HG03575 (cell line): ENCODE data around the gene PRKG1.

Source experiments
- ATAC-seq: cut with Tn5 transposase; IDR thresholded peaks from one replicate; pipeline ENCODE4 v1.9.1; 2021; ENCODE audit not compliant: unreplicated experiment, insufficient number of reproducible peaks, low FRiP score; ENCODE audit errors: extremely low read depth

PRKG1 gene

GRCh38 chr10:51767103-51767763 lies 692.9 kb downstream of the PRKG1 start:
- no peak for ATAC-seq

- no peak for ATAC-seq
Observed at GRCh38 chr10:51768886-51769465, 694.7 kb downstream of the PRKG1 start.

- no peak for ATAC-seq
Observed at GRCh38 chr10:51770709-51771108, 696.4 kb downstream of the PRKG1 start.

- no peak for ATAC-seq
Observed at GRCh38 chr10:51772387-51772786, 698.1 kb downstream of the PRKG1 start.

GRCh38 chr10:51773681-51774080 lies 699.4 kb downstream of the PRKG1 start:
- ATAC-seq = no peak

GRCh38 chr10:51783941-51784340 lies 709.7 kb downstream of the PRKG1 start:
- no peak for ATAC-seq

- ATAC-seq = no peak
Observed at GRCh38 chr10:51786016-51786683, 711.9 kb downstream of the PRKG1 start.

GRCh38 chr10:51786684-51787035 lies 712.4 kb downstream of the PRKG1 start:
- ATAC-seq = no peak

- ATAC-seq = no peak
Observed at GRCh38 chr10:51788273-51788672, 714.0 kb downstream of the PRKG1 start.

GRCh38 chr10:51789118-51789517 lies 714.8 kb downstream of the PRKG1 start:
- no peak for ATAC-seq

GRCh38 chr10:51789903-51790302 lies 715.6 kb downstream of the PRKG1 start:
- ATAC-seq = no peak

GRCh38 chr10:51792678-51793077 lies 718.4 kb downstream of the PRKG1 start:
- ATAC-seq = no peak

GRCh38 chr10:51800121-51800520 lies 725.8 kb downstream of the PRKG1 start:
- ATAC-seq = no peak

- ATAC-seq = no peak
Observed at GRCh38 chr10:51800725-51801424, 726.6 kb downstream of the PRKG1 start.

- ATAC-seq = no peak
Observed at GRCh38 chr10:51802030-51802429, 727.7 kb downstream of the PRKG1 start.

- ATAC-seq = no peak
Observed at GRCh38 chr10:51804866-51805265, 730.6 kb downstream of the PRKG1 start.

GRCh38 chr10:51806079-51806835 lies 732.0 kb downstream of the PRKG1 start:
- no peak for ATAC-seq

GRCh38 chr10:51808187-51808586 lies 733.9 kb downstream of the PRKG1 start:
- no peak for ATAC-seq

- no peak for ATAC-seq
Observed at GRCh38 chr10:51815723-51816122, 741.4 kb downstream of the PRKG1 start.
